ENCODE data around the gene SPECC1L. TPM values are rescaled to one million over a fixed set of nuclear protein-coding genes. Genes with fewer than 3 reads are reported as not detected.

The SPECC1L gene
- total and polyA plus RNA-seq, 2 of the 8 experiments (the other 6 are each of a cell fraction or from before 2014, with no cell fraction given) = 15.7 to 61.6 TPM

GRCh38 chr22:24324137-24324536 is 53.5 kb downstream of the SPECC1L start:
- H3K4me2 ChIP-seq (ENCODE audit: insufficient read depth in 1 of 2, low read depth in 2 of 2, low read length in 2 of 2) = no peak overlapping the region
- H4K20me1 ChIP-seq (replicated peaks in 1 of 2; ENCODE audit: control insufficient read depth in 1 of 2, insufficient read depth in 2 of 2, low read length in 2 of 2) = peaks cover 4 to 5% of the 10 kb centered on the region in 2 experiments
- no peak overlapping the region for H2BK5ac ChIP-seq (ENCODE audit: low read depth, low read length)
- no peak overlapping the region for H2BK15ac ChIP-seq (ENCODE audit: low read length)
- H4K8ac ChIP-seq (ENCODE audit: extremely low read depth, insufficient read depth, low read length) = no peak overlapping the region
- no peak overlapping the region for H4K5ac ChIP-seq (ENCODE audit: insufficient read length, low read depth, low read length)
- H2BK20ac ChIP-seq (ENCODE audit: low read length) = no peak overlapping the region
- H4K91ac ChIP-seq (replicated peaks; ENCODE audit: insufficient read length, low read length) = no peak overlapping the region
- ChIA-PET CTCF (ENCODE audit: partially characterized antibody) (interaction anchor here (1.8 kb wide), 1 partner anchor 94 kb away, joined by 4 read pairs; no protein-coding TSS in a partner anchor), POLR2A (ENCODE audit: partially characterized antibody) (no interaction called here)
- peaks cover 4% of the 10 kb centered on the region; the same call in 1 of the 2 replicates for H3K79me1 ChIP-seq (ENCODE audit: low read depth, low read length)
- FAIRE-seq = no peak
- no peak overlapping the region for H3K9ac ChIP-seq (replicated peaks in 1 of 4; ENCODE audit: extremely low read depth in 1 of 4, low read depth in 3 of 4, low read length in 3 of 4)
- H3K23ac ChIP-seq (ENCODE audit: insufficient read length) = no peak overlapping the region
- no peak overlapping the region for H2BK120ac ChIP-seq (replicated peaks; ENCODE audit: low read depth, low read length)
- H3K56ac ChIP-seq (replicated peaks; ENCODE audit: insufficient read length, low read depth, low read length) = no peak overlapping the region
- peaks cover 4 to 56% (median 14%) of the 10 kb centered on the region in 4 experiments; a peak in 7 of 8 replicates for H3K36me3 ChIP-seq (ENCODE audit: control insufficient read depth in 2 of 4, insufficient read depth in 4 of 4, low read length in 3 of 4)
- H2AFZ ChIP-seq (ENCODE audit: low read length) = no peak overlapping the region
- H3K4ac ChIP-seq (replicated peaks; ENCODE audit: insufficient read length, low read depth, low read length) = no peak overlapping the region
- H3K4me1 ChIP-seq (replicated peaks in 1 of 4; ENCODE audit: control insufficient read depth in 3 of 4, insufficient read depth in 4 of 4, low read length in 3 of 4) = no peaks in the 10 kb centered on the region
- H3K27me3 ChIP-seq (replicated peaks in 1 of 4; ENCODE audit: control insufficient read depth in 3 of 4, extremely low read depth in 1 of 4, insufficient read depth in 3 of 4, low read length in 3 of 4) = no peaks in the 10 kb centered on the region
- no peak overlapping the region for H2BK12ac ChIP-seq (ENCODE audit: low read depth, low read length)
- no peaks in the 10 kb centered on the region for H3K23me2 ChIP-seq (ENCODE audit: low read depth, low read length)
- 0 out of 4 replicates have a peak, but pooled peaks cover 0 to 6% of the 10 kb centered on the region in 2 experiments for H3K79me2 ChIP-seq (ENCODE audit: control insufficient read depth in 1 of 2, insufficient read depth in 2 of 2, low read length in 2 of 2)
- H3K9me3 ChIP-seq (ENCODE audit: insufficient read depth in 2 of 2, low read depth in 1 of 2, low read length in 1 of 2) = no peaks in the 10 kb centered on the region
- no peak for DNase-seq (ENCODE audit: low read depth in 1 of 2, low spot score in 2 of 2)
- H3K27ac ChIP-seq (ENCODE audit: low read depth, low read length) = no peak overlapping the region
- H2AK5ac ChIP-seq (ENCODE audit: low read depth, low read length) = no peak overlapping the region
- H3K14ac ChIP-seq (ENCODE audit: insufficient read length) = no peak overlapping the region
- no peak overlapping the region for H3K4me3 ChIP-seq (ENCODE audit: extremely low read depth in 1 of 4, insufficient read depth in 2 of 4, low read depth in 3 of 4, low read length in 4 of 4)
- TF ChIP-seq SIRT6 (IDR thresholded peaks at IDR 0.05; ENCODE audit: low read length) = no peak
- TF ChIP-seq JUND (IDR thresholded peaks at IDR 0.05; ENCODE audit: low read length) = no peak
- no peak for TF ChIP-seq CBX8 (IDR thresholded peaks at IDR 0.05; ENCODE audit: borderline replicate concordance, low read depth, low read length)
- no peak for TF ChIP-seq POLR2A (IDR thresholded peaks at IDR 0.05; ENCODE audit: control extremely low read depth in 1 of 2, low read depth in 2 of 2, low read length in 2 of 2)
- TF ChIP-seq SP2 (IDR thresholded peaks at IDR 0.05; ENCODE audit: low read length) = no peak
- TF ChIP-seq SIN3A (conservative IDR thresholded peaks at IDR 0.05 in 1 of 2, IDR thresholded peaks at IDR 0.05 in 1 of 2; ENCODE audit: low read depth in 1 of 2, low read length in 2 of 2) = no peak
- no peak for TF ChIP-seq GTF2F1 (IDR thresholded peaks at IDR 0.05; ENCODE audit: borderline replicate concordance, low read depth, low read length)
- TF ChIP-seq NRF1 (IDR thresholded peaks at IDR 0.05; ENCODE audit: low read depth, low read length) = no peak
- TF ChIP-seq TAF7 (optimal IDR thresholded peaks at IDR 0.05; ENCODE audit: borderline replicate concordance, low read depth, low read length) = no peak
- no peak for TF ChIP-seq MAFK (IDR thresholded peaks at IDR 0.05; ENCODE audit: low read depth, low read length)
- TF ChIP-seq CHD1 (IDR thresholded peaks at IDR 0.05; ENCODE audit: low read depth, low read length) = no peak
- 89% methylated on average over 8 of the region's 8 CpGs; no CpG with 5 or more reads in 1 of the 2 experiments for WGBS, 2 experiments (ENCODE audit: extremely low coverage in 1 of 2, insufficient coverage in 1 of 2, insufficient read length in 1 of 2, insufficient replicate concordance in 2 of 2, low coverage in 1 of 2, low lambda C conversion rate in 2 of 2, missing lambda C conversion rate in 1 of 2)
- H3K18ac ChIP-seq (ENCODE audit: extremely low read depth, low read length) = no peak overlapping the region
